Activated CD4-positive, alpha-beta memory T cell treated with anti-CD3 and anti-CD28 coated beads, Interleukin-2, amount 10 ng/mL, durations not matched to agents 7 days and 5 days (primary cell): ENCODE data around the gene DLX4. TPM values are rescaled to one million over a fixed set of nuclear protein-coding genes. Genes with fewer than 3 reads are reported as not detected.

ENCODE experiments used
- CTCF ChIA-PET: fragments of 350-600 bp; sonication (Branson Sonifier 250); formaldehyde crosslinking; loops from one replicate; lab custom pipeline; 2021; ENCODE audit warnings: antibody characterized with exemption, inconsistent platforms; lab: Charles Lee
- POLR2A ChIA-PET: fragments of 350-600 bp; sonication (Branson Sonifier 250); formaldehyde crosslinking; loops from one replicate; lab custom pipeline; 2021; ENCODE audit warnings: antibody characterized with exemption; lab: Charles Lee
- DNase-seq: peaks from one replicate; pipeline ENCODE4 v3.0.0-alpha.2; 2020
- H3K27ac Mint-ChIP-seq: one replicate; pipeline ENCODE4 v1.8.0; 2021; ENCODE audit warnings: mild to moderate bottlenecking, mixed read lengths
- H3K27me3 Mint-ChIP-seq: one replicate; pipeline ENCODE4 v1.8.0; 2021; ENCODE audit warnings: mixed read lengths
- H3K36me3 Mint-ChIP-seq: one replicate; pipeline ENCODE4 v1.8.0; 2021; ENCODE audit warnings: low read depth, mixed read lengths
- H3K4me1 Mint-ChIP-seq: one replicate; pipeline ENCODE4 v1.8.0; 2021; ENCODE audit warnings: mixed read lengths
- H3K4me3 Mint-ChIP-seq: one replicate; pipeline ENCODE4 v1.8.0; 2021; ENCODE audit warnings: mild to moderate bottlenecking, mixed read lengths
- H3K9me3 Mint-ChIP-seq: one replicate; pipeline ENCODE4 v1.8.0; 2021; ENCODE audit warnings: mixed read lengths
- total RNA-seq, 2 experiments: library from RNA; stranded (reverse); gene quantifications; one replicate each; pipeline ENCODE4 v1.2.3, GENCODE V29; 2021

Gene DLX4
- total RNA-seq, 2 experiments from 2014 or later: 0.28 TPM

DNA sequence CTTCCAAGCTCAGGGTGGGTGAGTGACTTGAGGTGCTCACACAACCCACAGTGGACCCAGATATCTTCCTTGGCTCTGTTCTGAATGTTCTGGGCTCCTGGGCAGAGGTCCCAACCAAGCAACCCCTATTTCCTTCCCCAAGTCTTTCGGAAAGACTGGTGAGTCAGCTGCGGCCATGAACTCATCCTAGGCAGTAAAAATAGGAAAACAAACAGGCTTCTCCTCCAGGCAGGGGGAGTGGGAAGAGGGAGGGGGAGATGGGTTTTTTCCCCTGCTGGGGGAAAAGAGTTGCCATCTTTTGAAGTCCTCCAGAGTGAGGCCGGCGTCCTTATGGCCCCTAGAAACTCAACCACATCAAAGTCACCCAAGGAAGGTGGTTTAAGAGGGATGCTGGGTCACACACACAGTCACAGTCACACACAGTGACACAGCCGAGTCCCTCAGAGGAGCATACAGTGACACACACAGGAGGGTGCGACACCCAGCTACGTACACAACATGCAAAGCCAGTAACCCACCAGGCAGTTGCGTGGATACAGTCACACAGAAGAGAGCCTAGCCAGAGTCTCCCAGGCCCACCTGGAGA, 16.0 kb upstream of the DLX4 start:
- ChIA-PET POLR2A (interaction anchor here (1.8 kb wide), 1 partner anchor 44 kb away, joined by 8 read pairs; no protein-coding TSS in a partner anchor), CTCF (interaction anchor here (0.6 to 10.0 kb wide), 17 partner anchors 9 to 792 kb away, joined by 3 to 159 read pairs (median 4); partner anchors contain the start of gene DLX3)
- Mint-ChIP-seq H3K36me3 (no peaks in the 10 kb centered on the region), H3K4me1 (no peaks in the 10 kb centered on the region), H3K27me3 (peaks cover 42% of the 10 kb centered on the region), H3K4me3 (no peak overlapping the region), H3K27ac (no peak overlapping the region), H3K9me3 (no peaks in the 10 kb centered on the region)
- no peak for DNase-seq

DNA sequence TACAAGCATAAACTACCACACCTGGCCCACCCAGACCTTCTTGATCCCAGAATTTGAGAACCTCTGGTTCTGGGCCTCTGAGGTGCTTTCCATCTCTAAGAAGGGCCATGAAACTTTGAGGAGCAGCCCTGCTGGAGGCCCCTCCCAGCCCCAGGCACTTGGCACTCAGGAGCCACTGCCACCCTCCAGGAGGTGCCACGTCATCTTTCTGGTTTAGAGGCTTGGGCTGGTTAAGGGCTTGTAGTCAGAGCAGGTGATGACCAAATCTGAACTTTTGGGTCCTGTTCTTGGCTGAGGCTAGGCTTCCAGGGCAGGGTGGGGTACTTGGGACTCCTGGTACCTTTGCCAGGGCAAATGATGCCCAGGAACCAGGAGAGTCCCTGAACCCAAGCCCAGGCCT, 13.8 kb upstream of the DLX4 start:
- H3K27me3 Mint-ChIP-seq: peaks cover 31% of the 10 kb centered on the region
- H3K4me1 Mint-ChIP-seq: no peaks in the 10 kb centered on the region
- no peak overlapping the region for H3K27ac Mint-ChIP-seq
- no peak for DNase-seq
- POLR2A ChIA-PET: no interaction called here
- CTCF ChIA-PET: interaction anchor here (0.7 to 10.0 kb wide), 2 partner anchors 42 to 298 kb away, joined by 3 to 159 read pairs; partner anchors contain the start of gene DLX3
- no peaks in the 10 kb centered on the region for H3K9me3 Mint-ChIP-seq
- H3K36me3 Mint-ChIP-seq: no peaks in the 10 kb centered on the region
- no peak overlapping the region for H3K4me3 Mint-ChIP-seq

DNA sequence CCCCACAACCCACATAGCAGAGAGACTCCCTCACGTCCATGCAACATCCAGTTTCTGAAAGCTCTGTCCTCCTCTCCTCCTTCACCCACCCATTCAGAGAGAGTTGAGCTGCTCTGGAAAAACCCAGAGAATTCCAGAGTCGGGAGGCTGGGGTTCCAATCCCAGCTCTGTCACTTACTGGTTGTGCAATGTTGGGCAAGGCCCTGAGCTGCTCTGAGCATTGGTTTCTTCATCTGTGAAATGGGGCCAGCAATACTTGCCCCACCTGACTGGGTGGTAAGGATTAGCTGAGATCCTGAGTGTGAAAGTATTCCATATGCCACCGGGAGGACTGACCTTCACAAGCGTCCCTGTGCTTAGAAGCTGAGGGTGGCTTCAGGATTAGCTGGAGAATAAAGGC, 12.2 kb upstream of the DLX4 start:
- no peak for DNase-seq
- Mint-ChIP-seq H3K4me1 (no peaks in the 10 kb centered on the region), H3K36me3 (no peaks in the 10 kb centered on the region), H3K27ac (no peak overlapping the region), H3K9me3 (no peaks in the 10 kb centered on the region), H3K4me3 (no peak overlapping the region), H3K27me3 (peaks cover 33% of the 10 kb centered on the region)
- POLR2A ChIA-PET: interaction anchor here (1.5 kb wide), 1 partner anchor 10 kb away, joined by 4 read pairs; no protein-coding TSS in a partner anchor
- CTCF ChIA-PET: interaction anchor here (0.6 to 10.0 kb wide), 4 partner anchors 33 to 137 kb away, joined by 3 to 159 read pairs (median 3); partner anchors contain the start of gene DLX3

DNA sequence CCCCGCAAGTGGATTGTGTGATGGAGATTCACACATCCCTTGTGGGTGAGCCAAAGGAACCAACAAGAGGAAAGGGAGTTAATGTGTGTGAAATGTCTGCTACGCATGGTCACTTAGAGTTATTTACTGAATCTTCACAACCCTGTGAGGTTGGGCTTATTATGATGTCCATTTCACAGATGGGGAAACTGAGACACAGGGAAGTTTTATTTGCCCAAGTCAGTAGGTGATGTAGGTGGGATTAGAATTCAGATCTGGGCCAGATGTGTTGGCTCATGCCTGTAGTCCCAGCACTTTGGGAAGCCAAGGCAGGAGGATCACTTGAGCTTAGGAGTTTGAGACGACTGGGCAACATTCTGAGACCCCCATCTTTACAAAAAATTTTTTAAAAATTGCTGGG, 11.6 kb upstream of the DLX4 start:
- no peak for DNase-seq
- POLR2A ChIA-PET: no interaction called here
- Mint-ChIP-seq H3K36me3 (no peaks in the 10 kb centered on the region), H3K27ac (no peak overlapping the region), H3K4me1 (no peaks in the 10 kb centered on the region), H3K27me3 (peaks cover 33% of the 10 kb centered on the region), H3K9me3 (no peaks in the 10 kb centered on the region), H3K4me3 (no peak overlapping the region)
- CTCF ChIA-PET: interaction anchor here (0.6 to 10.0 kb wide), 5 partner anchors 33 to 182 kb away, joined by 3 to 159 read pairs (median 3); partner anchors contain the start of gene DLX3

DNA sequence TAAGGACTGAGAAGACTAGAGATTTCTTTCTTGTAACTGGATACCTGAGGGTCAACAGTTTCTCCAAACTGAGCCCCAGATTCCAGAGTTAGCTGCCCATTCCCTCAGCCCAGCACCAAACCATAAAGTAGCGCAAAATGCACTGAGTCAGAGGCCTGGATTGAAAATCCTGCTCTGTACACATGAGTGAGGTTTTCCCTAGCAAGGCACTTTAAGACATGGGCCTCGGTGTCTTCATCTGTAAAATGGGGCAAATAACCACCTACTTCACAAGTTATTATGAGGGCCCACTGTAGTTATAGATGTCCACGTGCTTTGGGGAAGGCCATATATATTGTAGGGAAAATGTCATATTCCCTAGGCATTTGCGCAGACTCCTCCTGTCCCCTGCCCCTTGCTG, 10.3 kb upstream of the DLX4 start:
- DNase-seq: no peak
- POLR2A ChIA-PET: no interaction called here
- CTCF ChIA-PET: interaction anchor here (1.8 kb wide), 1 partner anchor 38 kb away, joined by 7 read pairs; no protein-coding TSS in a partner anchor
- H3K4me1 Mint-ChIP-seq: peaks cover 6% of the 10 kb centered on the region
- H3K9me3 Mint-ChIP-seq: no peaks in the 10 kb centered on the region
- peaks cover 35% of the 10 kb centered on the region for H3K27me3 Mint-ChIP-seq
- H3K27ac Mint-ChIP-seq: no peak overlapping the region
- no peaks in the 10 kb centered on the region for H3K36me3 Mint-ChIP-seq
- H3K4me3 Mint-ChIP-seq: no peak overlapping the region

DNA sequence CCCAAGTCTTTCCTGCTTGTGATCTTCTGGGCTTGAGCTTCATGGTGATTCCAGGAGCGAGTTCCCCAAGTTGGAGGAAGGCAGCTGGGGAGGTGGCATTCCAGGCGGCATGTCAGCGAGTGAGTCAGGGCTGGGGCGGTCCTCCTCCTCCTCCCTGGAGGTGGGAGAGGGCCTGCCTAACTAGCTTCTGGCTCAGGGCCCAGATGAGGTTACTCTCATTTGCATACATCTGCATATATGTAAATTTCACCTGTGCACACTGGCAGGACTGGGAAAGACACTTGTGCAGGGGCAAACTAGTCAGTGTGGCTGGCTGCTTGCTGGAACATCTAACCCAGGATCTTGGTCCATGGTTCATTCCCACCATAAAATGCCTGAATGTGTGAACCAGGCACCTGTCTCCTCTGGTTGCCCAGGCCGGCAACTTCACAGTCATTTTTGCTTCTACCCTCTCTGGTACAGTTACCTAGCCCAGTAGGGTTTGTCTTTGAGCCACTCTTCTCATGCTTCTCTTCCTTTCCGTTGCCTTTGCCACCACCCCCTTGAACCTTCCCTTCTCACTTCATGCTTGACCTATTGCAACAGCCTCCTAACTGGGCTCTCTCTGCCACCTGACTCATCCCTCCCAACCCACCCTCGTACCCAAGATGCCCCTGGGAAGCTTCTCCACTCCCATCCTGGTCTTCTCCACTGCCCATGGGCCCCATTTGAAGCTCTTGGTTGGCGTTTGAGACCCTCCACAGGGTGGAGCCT, 9.6 kb upstream of the DLX4 start:
- Mint-ChIP-seq H3K4me1 (peaks cover 10% of the 10 kb centered on the region), H3K4me3 (no peak overlapping the region), H3K27ac (no peak overlapping the region), H3K9me3 (no peaks in the 10 kb centered on the region), H3K27me3 (peaks cover 39% of the 10 kb centered on the region), H3K36me3 (no peaks in the 10 kb centered on the region)
- CTCF ChIA-PET: interaction anchor here (1.8 kb wide), 1 partner anchor 38 kb away, joined by 7 read pairs; no protein-coding TSS in a partner anchor
- POLR2A ChIA-PET: no interaction called here
- no peak for DNase-seq

DNA sequence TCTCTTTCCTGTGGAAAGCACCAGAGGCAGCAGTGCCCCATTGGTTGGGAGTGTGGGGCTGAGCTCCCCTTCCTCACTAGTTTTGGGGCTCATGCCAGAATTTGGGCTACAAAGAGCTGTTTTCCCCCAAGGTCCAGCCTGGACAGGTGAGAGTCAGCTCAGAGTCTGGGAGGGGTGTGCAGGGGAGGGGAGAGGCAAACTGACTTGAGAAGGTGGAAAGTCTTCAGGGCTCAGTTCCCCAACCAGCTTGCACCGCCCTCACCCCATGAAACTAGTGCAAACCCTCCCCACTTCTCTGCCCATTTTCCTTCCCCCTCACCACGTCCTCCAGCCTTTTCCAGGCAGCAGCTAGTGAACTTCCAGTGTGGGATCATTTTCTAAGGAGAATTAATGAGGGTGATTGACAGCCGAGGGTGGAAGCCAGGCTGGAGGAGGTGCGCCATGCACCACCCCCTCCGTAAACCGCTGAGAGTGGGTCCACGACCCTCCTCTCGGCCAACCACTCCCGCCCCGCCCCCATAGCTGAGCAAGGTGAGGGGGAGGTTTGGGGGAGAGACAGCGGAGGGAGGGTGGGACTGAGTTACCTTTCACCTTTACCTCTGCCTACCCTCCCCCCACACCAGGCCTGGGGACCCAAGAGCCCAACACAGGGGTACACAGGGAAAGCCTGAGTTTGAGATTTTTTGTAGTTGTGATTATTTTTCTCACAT, 6.2 kb upstream of the DLX4 start:
- Mint-ChIP-seq H3K27me3 (peaks cover 65% of the 10 kb centered on the region), H3K27ac (no peak overlapping the region), H3K9me3 (no peaks in the 10 kb centered on the region), H3K4me3 (no peak overlapping the region), H3K4me1 (peaks cover 17% of the 10 kb centered on the region), H3K36me3 (no peaks in the 10 kb centered on the region)
- CTCF ChIA-PET: interaction anchor here (3.8 kb wide), 1 partner anchor 35 kb away, joined by 20 read pairs; no protein-coding TSS in a partner anchor
- DNase-seq: no peak
- POLR2A ChIA-PET: no interaction called here

DNA sequence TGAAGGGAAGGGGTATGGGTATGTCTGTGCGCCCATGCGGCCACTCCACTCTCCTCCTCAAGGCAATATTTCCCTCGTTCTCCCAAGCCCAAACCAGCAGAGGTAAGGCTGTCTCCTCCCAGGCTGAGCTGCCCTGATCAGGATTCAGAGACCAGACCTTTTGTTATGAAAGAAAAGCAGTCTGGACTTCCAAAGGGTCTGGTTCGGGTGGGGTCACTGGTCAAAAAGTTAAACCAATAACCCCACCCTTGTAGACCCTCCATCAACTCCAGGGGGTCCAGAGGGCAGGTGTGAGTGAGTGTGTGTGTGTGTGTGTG, 5.7 kb upstream of the DLX4 start:
- ChIA-PET POLR2A (no interaction called here), CTCF (interaction anchor here (3.8 kb wide), 1 partner anchor 34 kb away, joined by 20 read pairs; no protein-coding TSS in a partner anchor)
- Mint-ChIP-seq H3K9me3 (no peaks in the 10 kb centered on the region), H3K27me3 (peaks cover 70% of the 10 kb centered on the region), H3K4me3 (peak overlapping the region; percentile 27), H3K36me3 (no peaks in the 10 kb centered on the region), H3K4me1 (peaks cover 21% of the 10 kb centered on the region), H3K27ac (no peak overlapping the region)
- DNase-seq: no peak

DNA sequence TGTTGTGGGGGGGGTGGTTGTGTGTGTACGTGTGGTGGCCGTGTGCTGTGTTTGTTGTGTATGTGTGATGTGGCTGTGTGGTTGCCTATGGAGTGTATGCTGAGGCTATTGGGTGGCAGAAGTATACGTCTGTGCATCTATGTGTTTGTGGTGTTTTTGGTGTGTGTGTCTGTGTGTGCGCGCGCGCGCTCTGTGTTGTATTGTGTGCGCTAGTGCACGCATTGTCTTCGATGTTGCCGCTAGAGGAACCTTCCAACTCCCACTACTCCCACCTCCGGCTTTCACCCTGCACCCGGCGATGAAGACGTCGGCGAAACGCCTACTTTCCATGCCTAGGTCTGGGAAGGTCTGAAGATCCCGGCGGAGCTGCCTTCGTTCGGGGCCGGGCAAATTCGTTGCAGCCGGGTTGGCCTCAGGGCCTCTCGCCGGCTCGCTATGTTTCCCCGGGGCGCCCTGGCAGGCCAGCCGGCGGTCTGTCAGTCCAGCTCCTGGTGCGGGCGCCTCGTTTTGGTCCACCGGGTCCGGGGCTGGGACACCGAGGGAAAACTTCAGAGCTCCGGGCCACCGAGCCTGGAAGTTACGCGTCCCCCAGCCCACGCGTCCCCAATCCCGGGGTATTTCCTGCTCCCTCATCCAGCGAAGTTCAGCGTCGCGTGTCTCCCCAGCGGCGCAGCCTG, 5.2 kb upstream of the DLX4 start:
- peak overlapping the region; percentile 27 for H3K4me3 Mint-ChIP-seq
- H3K27me3 Mint-ChIP-seq: peaks cover 73% of the 10 kb centered on the region
- no peak for DNase-seq
- ChIA-PET CTCF (interaction anchor here (1.0 to 3.8 kb wide), 2 partner anchors 11 to 34 kb away, joined by 4 to 20 read pairs; no protein-coding TSS in a partner anchor), POLR2A (no interaction called here)
- H3K27ac Mint-ChIP-seq: no peak overlapping the region
- no peaks in the 10 kb centered on the region for H3K36me3 Mint-ChIP-seq
- peaks cover 23% of the 10 kb centered on the region for H3K4me1 Mint-ChIP-seq
- no peaks in the 10 kb centered on the region for H3K9me3 Mint-ChIP-seq

DNA sequence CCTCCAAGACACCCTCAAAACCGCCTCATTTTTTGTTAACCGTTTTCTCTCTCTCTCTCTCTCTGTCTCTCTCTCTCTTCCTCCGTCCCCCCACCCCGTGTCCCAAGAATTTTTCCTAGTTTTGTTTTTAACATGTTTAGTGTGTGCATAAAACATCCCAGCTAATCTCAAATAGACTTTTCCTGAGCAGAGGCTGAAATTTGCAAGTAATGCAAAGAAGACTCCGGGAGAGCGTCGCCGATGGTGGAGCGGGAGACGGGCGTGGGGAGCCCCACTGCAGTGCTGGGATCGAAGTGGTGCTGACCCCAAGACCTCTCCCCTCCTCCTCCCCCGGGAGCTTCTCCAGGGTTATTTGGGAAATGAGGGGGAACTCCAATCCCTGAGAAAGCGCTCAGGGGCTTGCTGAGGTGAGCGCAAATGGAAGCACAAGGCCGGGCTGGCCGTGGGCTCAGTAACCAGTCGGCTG, 4.7 kb upstream of the DLX4 start:
- H3K9me3 Mint-ChIP-seq: no peaks in the 10 kb centered on the region
- POLR2A ChIA-PET: no interaction called here
- CTCF ChIA-PET: interaction anchor here (1.0 to 3.8 kb wide), 2 partner anchors 12 to 33 kb away, joined by 4 to 20 read pairs; no protein-coding TSS in a partner anchor
- peaks cover 77% of the 10 kb centered on the region for H3K27me3 Mint-ChIP-seq
- no peak overlapping the region for H3K27ac Mint-ChIP-seq
- peaks cover 27% of the 10 kb centered on the region for H3K4me1 Mint-ChIP-seq
- H3K36me3 Mint-ChIP-seq: no peaks in the 10 kb centered on the region
- H3K4me3 Mint-ChIP-seq: peak overlapping the region; percentile 11
- DNase-seq: no peak

DNA sequence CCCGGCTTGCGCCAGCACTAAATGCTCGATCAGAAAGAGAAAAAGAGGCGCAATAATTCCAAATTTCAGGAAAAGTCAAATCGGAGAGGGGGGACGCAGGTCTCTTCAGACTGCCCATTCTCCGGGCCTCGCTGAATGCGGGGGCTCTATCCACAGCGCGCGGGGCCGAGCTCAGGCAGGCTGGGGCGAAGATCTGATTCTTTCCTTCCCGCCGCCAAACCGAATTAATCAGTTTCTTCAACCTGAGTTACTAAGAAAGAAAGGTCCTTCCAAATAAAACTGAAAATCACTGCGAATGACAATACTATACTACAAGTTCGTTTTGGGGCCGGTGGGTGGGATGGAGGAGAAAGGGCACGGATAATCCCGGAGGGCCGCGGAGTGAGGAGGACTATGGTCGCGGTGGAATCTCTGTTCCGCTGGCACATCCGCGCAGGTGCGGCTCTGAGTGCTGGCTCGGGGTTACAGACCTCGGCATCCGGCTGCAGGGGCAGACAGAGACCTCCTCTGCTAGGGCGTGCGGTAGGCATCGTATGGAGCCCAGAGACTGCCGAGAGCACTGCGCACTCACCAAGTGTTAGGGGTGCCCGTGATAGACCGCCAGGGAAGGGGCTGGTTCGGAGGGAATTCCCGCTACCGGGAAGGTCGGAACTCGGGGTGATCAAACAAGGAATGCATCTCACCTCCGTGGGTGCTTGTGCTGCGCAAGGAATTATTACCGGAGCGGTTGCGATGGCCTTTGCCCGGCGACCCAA, 4.0 kb upstream of the DLX4 start:
- Mint-ChIP-seq H3K36me3 (no peaks in the 10 kb centered on the region), H3K4me3 (no peak overlapping the region), H3K27me3 (peaks cover 79% of the 10 kb centered on the region), H3K9me3 (no peaks in the 10 kb centered on the region), H3K4me1 (peaks cover 33% of the 10 kb centered on the region), H3K27ac (peak overlapping the region; percentile 54)
- CTCF ChIA-PET: interaction anchor here (1.0 to 3.8 kb wide), 2 partner anchors 12 to 32 kb away, joined by 4 to 20 read pairs; no protein-coding TSS in a partner anchor
- POLR2A ChIA-PET: no interaction called here
- DNase-seq: peak; percentile 23

DNA sequence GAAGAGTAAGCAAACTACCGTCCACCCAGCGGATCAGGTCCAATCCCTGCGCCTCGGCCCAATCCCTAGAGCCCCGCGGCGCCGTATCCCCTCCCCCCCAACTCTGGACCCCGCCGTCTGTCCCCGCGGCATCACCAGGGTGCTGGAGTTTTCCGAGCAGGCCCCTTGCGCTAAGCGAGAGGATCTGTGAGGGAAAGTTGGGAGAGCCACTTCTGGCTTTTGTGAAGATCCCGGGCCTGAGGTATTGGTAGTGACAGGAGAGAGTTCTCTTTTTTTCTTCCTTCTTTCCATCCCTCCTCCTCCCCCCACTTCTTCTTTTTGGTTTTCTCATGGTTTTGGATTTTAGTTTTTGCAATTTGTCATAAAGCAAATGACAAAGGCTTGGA, 3.5 kb upstream of the DLX4 start:
- Mint-ChIP-seq H3K4me1 (peaks cover 35% of the 10 kb centered on the region), H3K9me3 (no peaks in the 10 kb centered on the region), H3K27me3 (peaks cover 85% of the 10 kb centered on the region), H3K36me3 (no peaks in the 10 kb centered on the region), H3K4me3 (no peak overlapping the region), H3K27ac (no peak overlapping the region)
- CTCF ChIA-PET: no interaction called here
- POLR2A ChIA-PET: no interaction called here
- no peak for DNase-seq
